Thyroid gland (tissue), 4 donors: ENCODE data around the gene HSPA9. TPM values are rescaled to one million over a fixed set of nuclear protein-coding genes. Genes with fewer than 3 reads are reported as not detected.

Source experiments
- DNase-seq, 2 donors: peaks; one replicate each; pipeline ENCODE4 v3.0.0-alpha.2; 2019
- H3K27ac ChIP-seq, 3 donors: fragments of 200-600 bp; sonication (generic); 1 replicate in 2 of 3; 2 replicates in 1 of 3; pipeline ENCODE4 v1.5.1; 2016 to 2019; ENCODE audit warnings: mild to moderate bottlenecking in 1 of 3, moderate library complexity in 1 of 3
- H3K27me3 ChIP-seq: fragments of 200-600 bp; sonication (generic); one replicate; pipeline ENCODE4 v1.5.1; 2019
- H3K36me3 ChIP-seq, 2 donors: fragments of 200-600 bp; sonication (generic); one replicate each; pipeline ENCODE4 v1.5.1; 2016 to 2019
- H3K4me1 ChIP-seq, 2 donors: fragments of 200-600 bp; sonication (generic); one replicate each; pipeline ENCODE4 v1.5.1; 2017 to 2019
- H3K4me3 ChIP-seq, 3 donors: fragments of 200-600 bp; sonication (generic); replicated peaks in 1 of 3; 1 replicate in 2 of 3; 2 replicates in 1 of 3; pipeline ENCODE4 v1.5.1; 2016; ENCODE audit warnings: mild to moderate bottlenecking in 1 of 3
- H3K9me3 ChIP-seq: fragments of 200-600 bp; sonication (generic); one replicate; pipeline ENCODE4 v1.5.1; 2017
- CTCF ChIP-seq, 6 experiments: fragments of 200-600 bp in 3 of 6; fragments of 450-650 bp in 3 of 6; sonication (generic) in 3 of 6; IDR thresholded peaks; one replicate each; pipeline ENCODE4 v1.5.1; 2016 to 2019; ENCODE audit warnings: antibody characterized with exemption in 6 of 6, mild to moderate bottlenecking in 2 of 6, inconsistent platforms in 1 of 6, moderate library complexity in 1 of 6
- POLR2A ChIP-seq, 2 donors: fragments of 450-650 bp; IDR thresholded peaks; one replicate each; pipeline ENCODE4 v1.6.1; 2017; ENCODE audit warnings: antibody characterized with exemption in 2 of 2, mild to moderate bottlenecking in 2 of 2, moderate library complexity in 1 of 2
- WGBS, 2 donors: methylation state at CpG; one replicate each; pipeline ENCODE4 v1.1.5; 2017; 5-methylcytosine and 5-hydroxymethylcytosine counted together
- intact Hi-C: fragments of 100-400 bp; cut with DNase I; formaldehyde crosslinking; loops from one replicate; pipeline ENCODE4 v1.15.1; 2023
- total RNA-seq, 4 donors: library from RNA; depleted of rRNA; stranded (reverse); fragments of >200 nt; gene quantifications; one replicate each; pipeline ENCODE4 v1.2.3, GENCODE V29; 2016

HSPA9 gene
- total RNA-seq, 4 donors from 2014 or later: 253 to 556 (median 406) TPM

DNA sequence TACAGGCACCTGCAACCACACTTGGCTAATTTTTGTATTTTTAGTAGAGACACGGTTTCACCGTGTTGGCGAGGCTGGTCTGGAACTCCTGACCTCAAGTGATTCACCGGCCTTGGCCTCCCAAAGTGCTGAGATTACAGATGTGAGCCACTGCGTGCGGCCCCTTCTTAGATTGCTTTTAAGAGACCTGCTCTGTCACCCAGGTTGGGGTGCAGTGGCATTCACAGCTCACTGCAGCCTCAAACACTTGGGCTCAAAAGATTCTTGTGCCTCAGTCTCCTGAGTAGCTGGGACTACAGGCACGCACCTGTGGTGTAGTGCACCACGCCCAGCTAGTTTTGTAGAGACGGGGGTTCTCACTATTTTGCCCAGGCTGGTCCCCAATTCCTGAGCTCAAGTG is 11.0 kb downstream of the HSPA9 start:
- no peak for DNase-seq
- intact Hi-C loops: no loop called here
- peaks cover 59 to 65% of the 10 kb centered on the region in 2 donors for H3K36me3 ChIP-seq

GRCh38 chr5:138563340-138564118 is 11.7 kb downstream of the HSPA9 start:
- DNase-seq: no peak
- TF ChIP-seq POLR2A (IDR thresholded peaks at IDR 0.05) (no peak), CTCF (IDR thresholded peaks at IDR 0.05) (no peak)
- no peak overlapping the region for H3K27ac ChIP-seq
- H3K27me3 ChIP-seq: no peaks in the 10 kb centered on the region
- no peaks in the 10 kb centered on the region for H3K9me3 ChIP-seq
- H3K36me3 ChIP-seq: peaks cover 58 to 65% of the 10 kb centered on the region in 2 donors
- peaks cover 7 to 20% of the 10 kb centered on the region in 2 donors for H3K4me1 ChIP-seq
- 82 to 90% methylated on average over 3 of the region's 3 CpGs for WGBS, 2 donors
- H3K4me3 ChIP-seq: no peak overlapping the region
- intact Hi-C loops: no loop called here

More for the DNA sequence above, 11.0 kb downstream of the HSPA9 start:
- Histone ChIP-seq H3K4me1 (peaks cover 7 to 19% of the 10 kb centered on the region in 2 donors), H3K27ac (no peak overlapping the region), H3K4me3 (no peak overlapping the region), H3K27me3 (no peaks in the 10 kb centered on the region), H3K9me3 (no peaks in the 10 kb centered on the region)
- no peak for TF ChIP-seq CTCF (IDR thresholded peaks at IDR 0.05)
- TF ChIP-seq POLR2A (IDR thresholded peaks at IDR 0.05): no peak
- WGBS, 2 donors: 84 to 88% methylated on average over 9 of the region's 9 CpGs

DNA sequence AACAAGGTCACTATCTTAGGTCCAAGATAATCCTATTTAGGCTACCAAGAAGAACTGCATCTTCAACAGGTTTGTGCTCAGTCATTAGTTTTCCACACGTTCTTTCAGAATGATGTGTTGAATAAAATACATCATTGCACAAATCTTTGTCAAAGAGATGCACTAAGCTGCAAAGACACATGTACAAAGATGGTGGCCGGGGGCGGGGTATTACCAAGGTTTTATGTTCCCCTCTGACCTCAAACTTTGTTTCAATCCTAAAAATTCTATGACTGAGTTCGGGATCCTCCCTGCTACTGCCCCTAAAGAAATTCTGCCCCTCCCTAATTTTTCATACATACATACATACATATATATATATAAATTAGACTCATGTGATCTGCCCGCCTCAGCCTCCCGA is 14.2 kb downstream of the HSPA9 start:
- H3K4me3 ChIP-seq: no peak overlapping the region
- TF ChIP-seq POLR2A (IDR thresholded peaks at IDR 0.05) (no peak), CTCF (IDR thresholded peaks at IDR 0.05) (no peak)
- 97 to 99% methylated on average over 6 of the region's 6 CpGs for WGBS, 2 donors
- H3K36me3 ChIP-seq: peaks cover 56 to 67% of the 10 kb centered on the region in 2 donors
- intact Hi-C loops: no loop called here
- DNase-seq: no peak
- H3K27me3 ChIP-seq: no peaks in the 10 kb centered on the region
- H3K27ac ChIP-seq: peak overlapping the region in 2 of 3 donors; percentile 15 to 36
- H3K4me1 ChIP-seq: peaks cover 7 to 20% of the 10 kb centered on the region in 2 donors
- H3K9me3 ChIP-seq: no peaks in the 10 kb centered on the region

DNA sequence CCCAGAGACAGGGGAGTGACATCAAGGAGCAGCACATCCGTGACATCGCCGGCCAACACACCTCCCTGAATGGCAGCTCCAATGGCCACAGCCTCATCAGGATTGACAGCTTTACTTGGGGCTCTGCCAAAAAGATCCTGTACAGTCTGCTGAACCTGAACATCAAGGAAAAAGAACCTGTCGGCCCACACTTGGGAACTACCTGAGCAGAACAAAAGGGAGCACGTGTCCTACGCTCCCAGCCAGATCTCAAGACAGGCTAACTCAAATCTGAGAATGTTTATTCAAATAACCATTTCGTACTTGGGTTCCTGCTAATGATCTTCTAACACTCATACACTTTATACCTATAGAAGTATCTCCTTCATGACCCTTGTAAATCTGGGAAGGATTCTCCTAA is 15.3 kb downstream of the HSPA9 start:
- intact Hi-C loops: no loop called here
- TF ChIP-seq CTCF (IDR thresholded peaks at IDR 0.05): no peak
- no peak for TF ChIP-seq POLR2A (IDR thresholded peaks at IDR 0.05)
- 48 to 60% methylated on average over 7 of the region's 7 CpGs for WGBS, 2 donors
- Histone ChIP-seq H3K36me3 (peaks cover 55 to 66% of the 10 kb centered on the region in 2 donors), H3K27ac (peak overlapping the region in 2 of 3 donors; percentile 15 to 36), H3K9me3 (no peaks in the 10 kb centered on the region), H3K27me3 (no peaks in the 10 kb centered on the region), H3K4me3 (no peak overlapping the region), H3K4me1 (peaks cover 7 to 20% of the 10 kb centered on the region in 2 donors)
- DNase-seq: peak; percentile 92

GRCh38 chr5:138557677-138558076 is 17.5 kb downstream of the HSPA9 start:
- 91 to 93% methylated on average over 2 of the region's 2 CpGs for WGBS, 2 donors
- Histone ChIP-seq H3K4me3 (no peak overlapping the region), H3K36me3 (peaks cover 48 to 66% of the 10 kb centered on the region in 2 donors), H3K27me3 (no peaks in the 10 kb centered on the region), H3K4me1 (peaks cover 7 to 20% of the 10 kb centered on the region in 2 donors), H3K9me3 (no peaks in the 10 kb centered on the region), H3K27ac (no peak overlapping the region)
- intact Hi-C loops: no loop called here
- DNase-seq: no peak
- TF ChIP-seq POLR2A (IDR thresholded peaks at IDR 0.05) (no peak), CTCF (IDR thresholded peaks at IDR 0.05) (no peak)
